ENCODE measurements around the gene TANGO6. TPM values are rescaled to one million over a fixed set of nuclear protein-coding genes. Genes with fewer than 3 reads are reported as not detected.

Gene TANGO6
- total RNA-seq, 2 donors from 2014 or later: 37.3 to 55.4 TPM

GRCh38 chr16:68999114-68999513, 155.8 kb downstream of the TANGO6 start:
- TF ChIP-seq CTCF (IDR thresholded peaks at IDR 0.05): no peak
- no peak for DNase-seq (ENCODE audit: low spot score)
- ATAC-seq (ENCODE audit: insufficient number of reproducible peaks, low FRiP score, low read depth): no peak
- Histone ChIP-seq H3K4me1 (ENCODE audit: control insufficient read depth in 1 of 2, low read depth in 2 of 2) (no peaks in the 10 kb centered on the region), H3K27me3 (replicated peaks; ENCODE audit: insufficient read depth) (no peaks in the 10 kb centered on the region), H3K4me3 (no peak overlapping the region), H3K9me3 (no peaks in the 10 kb centered on the region), H3K27ac (no peak overlapping the region), H3K36me3 (no peaks in the 10 kb centered on the region)

- H3K4me3 ChIP-seq: no peak overlapping the region
- DNase-seq (ENCODE audit: low spot score) (no peak), ATAC-seq (ENCODE audit: insufficient number of reproducible peaks, low FRiP score, low read depth) (no peak)
- TF ChIP-seq CTCF (IDR thresholded peaks at IDR 0.05): no peak
- no peaks in the 10 kb centered on the region for H3K9me3 ChIP-seq
- no peaks in the 10 kb centered on the region for H3K36me3 ChIP-seq
- H3K27me3 ChIP-seq (replicated peaks; ENCODE audit: insufficient read depth): no peaks in the 10 kb centered on the region
- H3K27ac ChIP-seq: no peak overlapping the region
- no peaks in the 10 kb centered on the region for H3K4me1 ChIP-seq (ENCODE audit: control insufficient read depth in 1 of 2, low read depth in 2 of 2)
These were observed 160.2 kb downstream of the TANGO6 start for GRCh38 chr16:69003500-69003899.

- no peak for DNase-seq (ENCODE audit: low spot score)
- no peak for TF ChIP-seq CTCF (IDR thresholded peaks at IDR 0.05)
These were observed 162.5 kb downstream of the TANGO6 start for GRCh38 chr16:69005641-69006355.

GRCh38 chr16:69012906-69013305, 169.6 kb downstream of the TANGO6 start:
- Histone ChIP-seq H3K4me3 (no peak overlapping the region), H3K27ac (no peak overlapping the region), H3K9me3 (no peaks in the 10 kb centered on the region), H3K36me3 (no peaks in the 10 kb centered on the region), H3K27me3 (replicated peaks; ENCODE audit: insufficient read depth) (no peaks in the 10 kb centered on the region), H3K4me1 (ENCODE audit: control insufficient read depth in 1 of 2, low read depth in 2 of 2) (no peaks in the 10 kb centered on the region)
- no peak for TF ChIP-seq CTCF (IDR thresholded peaks at IDR 0.05)
- ATAC-seq (ENCODE audit: insufficient number of reproducible peaks, low FRiP score, low read depth) (no peak), DNase-seq (ENCODE audit: low spot score) (no peak)

More at GRCh38 chr16:69005641-69006355, 162.5 kb downstream of the TANGO6 start:
- H3K27ac ChIP-seq: no peak overlapping the region
- ATAC-seq (ENCODE audit: insufficient number of reproducible peaks, low FRiP score, low read depth): no peak
- H3K9me3 ChIP-seq: no peaks in the 10 kb centered on the region
- H3K4me1 ChIP-seq (ENCODE audit: control insufficient read depth in 1 of 2, low read depth in 2 of 2): no peaks in the 10 kb centered on the region
- H3K36me3 ChIP-seq: no peaks in the 10 kb centered on the region
- H3K27me3 ChIP-seq (replicated peaks; ENCODE audit: insufficient read depth): no peaks in the 10 kb centered on the region
- H3K4me3 ChIP-seq: no peak overlapping the region

GRCh38 chr16:69013991-69014390, 170.7 kb downstream of the TANGO6 start:
- no peak overlapping the region for H3K27ac ChIP-seq
- ATAC-seq (ENCODE audit: insufficient number of reproducible peaks, low FRiP score, low read depth): no peak
- H3K9me3 ChIP-seq: no peaks in the 10 kb centered on the region
- no peaks in the 10 kb centered on the region for H3K4me1 ChIP-seq (ENCODE audit: control insufficient read depth in 1 of 2, low read depth in 2 of 2)
- no peak for DNase-seq (ENCODE audit: low spot score)
- no peaks in the 10 kb centered on the region for H3K36me3 ChIP-seq
- H3K4me3 ChIP-seq: no peak overlapping the region
- no peak for TF ChIP-seq CTCF (IDR thresholded peaks at IDR 0.05)
- H3K27me3 ChIP-seq (replicated peaks; ENCODE audit: insufficient read depth): no peaks in the 10 kb centered on the region
